SKM-1 treated with dmso at 0.1 percent for 144 hours (cell line): ENCODE data around the gene ADAMTS2.
A peak's percentile ranks its signal among the peaks of the same experiment; 100 is the strongest.

ENCODE experiments used
- DNase-seq: peaks from one replicate; lab custom pipeline; 2025; ENCODE audit not compliant: unreplicated experiment; lab: John Stamatoyannopoulos, UW

The ADAMTS2 gene

GRCh38 chr5:179183481-179183880, 161.8 kb downstream of the ADAMTS2 start:
- no peak for DNase-seq

- DNase-seq, result no peak
Measured at GRCh38 chr5:179182601-179183000, 162.7 kb downstream of the ADAMTS2 start.

GRCh38 chr5:179181988-179182387, 163.3 kb downstream of the ADAMTS2 start:
- DNase-seq, result no peak

GRCh38 chr5:179180921-179181645, 164.2 kb downstream of the ADAMTS2 start:
- DNase-seq, result no peak

GRCh38 chr5:179180061-179180610, 165.1 kb downstream of the ADAMTS2 start:
- DNase-seq, result no peak

GRCh38 chr5:179177711-179178575, 167.3 kb downstream of the ADAMTS2 start:
- no peak for DNase-seq

GRCh38 chr5:179176571-179177230, 168.6 kb downstream of the ADAMTS2 start:
- DNase-seq, result no peak

- DNase-seq, result no peak
Measured at GRCh38 chr5:179176166-179176565, 169.1 kb downstream of the ADAMTS2 start.

GRCh38 chr5:179171816-179172745, 173.2 kb downstream of the ADAMTS2 start:
- no peak for DNase-seq

- no peak for DNase-seq
Measured at GRCh38 chr5:179171251-179171815, 173.9 kb downstream of the ADAMTS2 start.

- DNase-seq, result no peak
Measured at GRCh38 chr5:179170606-179171005, 174.7 kb downstream of the ADAMTS2 start.

GRCh38 chr5:179169836-179170235, 175.4 kb downstream of the ADAMTS2 start:
- no peak for DNase-seq

GRCh38 chr5:179168664-179169063, 176.6 kb downstream of the ADAMTS2 start:
- no peak for DNase-seq

GRCh38 chr5:179167871-179168451, 177.3 kb downstream of the ADAMTS2 start:
- DNase-seq, result no peak

GRCh38 chr5:179166886-179167841, 178.1 kb downstream of the ADAMTS2 start:
- peak; percentile 8 for DNase-seq

- no peak for DNase-seq
Measured at GRCh38 chr5:179166171-179166885, 178.9 kb downstream of the ADAMTS2 start.

GRCh38 chr5:179165421-179166170, 179.7 kb downstream of the ADAMTS2 start:
- no peak for DNase-seq
